C4-2B (cell line): ENCODE data around the gene IRF4.

Experiments used
- ZFX ChIP-seq: fragments of 450-650 bp; IDR thresholded peaks from 2 replicates; pipeline ENCODE4 v1.6.1; 2017
- TF ChIP-seq, protein P1 (sequence below): fragments of 450-650 bp; conservative IDR thresholded peaks from 2 replicates; pipeline ENCODE4 v1.5.1; 2017; ENCODE audit warnings: mild to moderate bottlenecking

DNA sequence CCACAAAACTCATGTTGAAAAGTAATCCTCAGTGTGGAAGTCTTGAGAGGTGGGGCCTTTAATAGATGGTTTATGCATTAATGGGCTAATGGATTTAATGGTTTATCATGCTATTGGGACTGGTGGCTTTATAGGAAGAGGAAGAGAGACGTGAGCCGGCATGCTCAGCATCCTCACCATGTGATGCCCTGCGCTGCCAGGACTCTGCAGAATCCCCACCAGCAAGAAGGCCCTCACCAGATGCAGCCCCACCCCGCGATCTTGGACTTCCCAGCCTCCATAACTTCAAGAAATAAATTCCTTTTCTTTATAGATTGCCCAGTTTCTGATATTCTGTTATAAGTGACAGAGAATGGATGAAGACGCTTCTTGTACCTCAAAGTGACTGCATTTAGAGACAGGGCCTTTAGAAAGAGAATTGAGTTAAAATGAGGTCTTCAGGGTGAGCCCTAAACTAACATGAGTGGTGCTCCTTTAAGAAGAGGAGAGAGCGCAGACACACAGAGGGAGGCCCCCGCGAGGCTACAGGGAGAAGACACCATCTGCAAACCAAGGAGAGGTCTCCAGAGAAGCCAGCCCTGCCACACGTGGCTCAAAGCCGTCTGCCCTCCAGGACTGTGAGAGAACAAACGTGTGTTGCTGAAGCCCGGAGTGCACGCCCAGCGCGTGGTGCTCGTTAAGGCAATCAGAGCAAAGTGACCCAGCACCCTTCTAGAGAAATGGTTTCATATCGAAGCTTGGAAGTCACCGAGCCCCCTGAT lies 56.9 kb downstream of the IRF4 start:
- TF ChIP-seq, protein P1, sequence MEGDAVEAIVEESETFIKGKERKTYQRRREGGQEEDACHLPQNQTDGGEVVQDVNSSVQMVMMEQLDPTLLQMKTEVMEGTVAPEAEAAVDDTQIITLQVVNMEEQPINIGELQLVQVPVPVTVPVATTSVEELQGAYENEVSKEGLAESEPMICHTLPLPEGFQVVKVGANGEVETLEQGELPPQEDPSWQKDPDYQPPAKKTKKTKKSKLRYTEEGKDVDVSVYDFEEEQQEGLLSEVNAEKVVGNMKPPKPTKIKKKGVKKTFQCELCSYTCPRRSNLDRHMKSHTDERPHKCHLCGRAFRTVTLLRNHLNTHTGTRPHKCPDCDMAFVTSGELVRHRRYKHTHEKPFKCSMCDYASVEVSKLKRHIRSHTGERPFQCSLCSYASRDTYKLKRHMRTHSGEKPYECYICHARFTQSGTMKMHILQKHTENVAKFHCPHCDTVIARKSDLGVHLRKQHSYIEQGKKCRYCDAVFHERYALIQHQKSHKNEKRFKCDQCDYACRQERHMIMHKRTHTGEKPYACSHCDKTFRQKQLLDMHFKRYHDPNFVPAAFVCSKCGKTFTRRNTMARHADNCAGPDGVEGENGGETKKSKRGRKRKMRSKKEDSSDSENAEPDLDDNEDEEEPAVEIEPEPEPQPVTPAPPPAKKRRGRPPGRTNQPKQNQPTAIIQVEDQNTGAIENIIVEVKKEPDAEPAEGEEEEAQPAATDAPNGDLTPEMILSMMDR: no peak
- no peak for TF ChIP-seq ZFX
